Tibial nerve (tissue), 3 donors: ENCODE results near the gene KCNT1.

ENCODE experiments used
- POLR2A ChIP-seq, 2 donors: fragments of 450-650 bp; IDR thresholded peaks; one replicate each; pipeline ENCODE4 v1.6.1; 2017; ENCODE audit warnings: antibody characterized with exemption in 2 of 2, mild to moderate bottlenecking in 2 of 2, moderate library complexity in 2 of 2
- TF ChIP-seq, protein P1 (sequence below), 5 experiments: fragments of 200-600 bp in 3 of 5; fragments of 450-650 bp in 2 of 5; sonication (generic) in 3 of 5; IDR thresholded peaks; one replicate each; pipeline ENCODE4 v1.5.1; 2016 to 2019; ENCODE audit warnings: antibody characterized with exemption in 5 of 5, mild to moderate bottlenecking in 3 of 5, moderate library complexity in 2 of 5

DNA sequence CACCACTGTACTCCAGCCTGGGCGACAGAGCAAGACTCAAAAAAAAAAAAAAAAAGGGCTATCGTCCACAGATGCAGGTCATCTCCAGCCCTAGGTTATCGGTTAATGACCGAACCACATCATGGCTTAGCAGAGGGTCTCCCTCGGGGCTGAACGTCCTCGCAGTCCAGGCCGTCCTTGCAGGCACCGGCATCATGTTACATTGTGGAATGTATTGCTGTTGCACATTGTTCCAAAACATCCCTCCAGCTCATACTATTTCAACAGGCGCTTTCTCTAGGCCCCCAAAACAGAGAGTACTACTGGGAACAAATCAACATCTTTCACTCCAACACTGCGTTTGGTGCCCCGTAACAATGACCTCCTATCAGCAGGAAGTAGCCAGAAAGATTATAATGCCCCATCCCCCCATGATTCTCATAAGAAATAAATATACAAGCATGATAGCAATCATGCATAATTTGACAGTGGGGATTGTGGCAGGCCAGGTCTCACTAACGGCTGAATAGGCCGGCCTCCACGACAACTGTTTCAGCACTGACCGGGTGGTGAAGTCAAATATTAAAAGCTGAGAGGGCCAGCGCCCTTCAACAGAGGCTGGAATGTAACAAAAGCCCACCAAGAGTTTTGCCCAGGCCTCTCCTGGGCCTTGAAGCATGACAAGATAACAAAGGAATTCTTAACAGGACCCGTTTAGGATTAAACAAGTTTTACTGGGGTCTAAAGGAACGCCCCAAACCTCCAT lies 40.0 kb upstream of the KCNT1 start:
- TF ChIP-seq, protein P1, sequence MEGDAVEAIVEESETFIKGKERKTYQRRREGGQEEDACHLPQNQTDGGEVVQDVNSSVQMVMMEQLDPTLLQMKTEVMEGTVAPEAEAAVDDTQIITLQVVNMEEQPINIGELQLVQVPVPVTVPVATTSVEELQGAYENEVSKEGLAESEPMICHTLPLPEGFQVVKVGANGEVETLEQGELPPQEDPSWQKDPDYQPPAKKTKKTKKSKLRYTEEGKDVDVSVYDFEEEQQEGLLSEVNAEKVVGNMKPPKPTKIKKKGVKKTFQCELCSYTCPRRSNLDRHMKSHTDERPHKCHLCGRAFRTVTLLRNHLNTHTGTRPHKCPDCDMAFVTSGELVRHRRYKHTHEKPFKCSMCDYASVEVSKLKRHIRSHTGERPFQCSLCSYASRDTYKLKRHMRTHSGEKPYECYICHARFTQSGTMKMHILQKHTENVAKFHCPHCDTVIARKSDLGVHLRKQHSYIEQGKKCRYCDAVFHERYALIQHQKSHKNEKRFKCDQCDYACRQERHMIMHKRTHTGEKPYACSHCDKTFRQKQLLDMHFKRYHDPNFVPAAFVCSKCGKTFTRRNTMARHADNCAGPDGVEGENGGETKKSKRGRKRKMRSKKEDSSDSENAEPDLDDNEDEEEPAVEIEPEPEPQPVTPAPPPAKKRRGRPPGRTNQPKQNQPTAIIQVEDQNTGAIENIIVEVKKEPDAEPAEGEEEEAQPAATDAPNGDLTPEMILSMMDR (IDR thresholded peaks at IDR 0.05) = no peak
- TF ChIP-seq POLR2A (IDR thresholded peaks at IDR 0.05) = no peak
